GM18870 (cell line): ENCODE measurements around the gene SMC6.

ENCODE experiments used
- ATAC-seq: cut with Tn5 transposase; IDR thresholded peaks from one replicate; pipeline ENCODE4 v1.9.1; 2021; ENCODE audit warnings: moderate library complexity; ENCODE audit not compliant: unreplicated experiment

SMC6 gene

DNA sequence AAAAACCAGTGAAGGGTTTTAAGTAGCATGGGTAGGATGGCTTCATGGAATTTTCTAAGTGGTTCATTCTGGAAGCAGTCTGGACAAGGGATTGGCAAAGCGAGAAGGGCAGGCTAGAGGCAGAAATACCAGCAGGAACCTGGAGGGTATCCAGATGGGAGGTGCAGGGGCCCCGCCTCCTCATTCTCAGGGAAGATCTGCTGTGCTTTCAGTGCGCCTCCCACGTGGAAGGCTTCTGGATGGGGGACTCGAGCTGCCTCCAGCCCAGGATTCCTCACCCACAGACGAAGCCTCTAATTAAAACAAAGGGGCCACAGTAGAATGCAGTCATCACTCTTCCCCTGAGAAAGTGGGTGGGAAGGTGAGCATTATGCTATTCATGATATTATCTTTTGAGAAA is 133.3 kb downstream of the SMC6 start:
- ATAC-seq, result no peak

DNA sequence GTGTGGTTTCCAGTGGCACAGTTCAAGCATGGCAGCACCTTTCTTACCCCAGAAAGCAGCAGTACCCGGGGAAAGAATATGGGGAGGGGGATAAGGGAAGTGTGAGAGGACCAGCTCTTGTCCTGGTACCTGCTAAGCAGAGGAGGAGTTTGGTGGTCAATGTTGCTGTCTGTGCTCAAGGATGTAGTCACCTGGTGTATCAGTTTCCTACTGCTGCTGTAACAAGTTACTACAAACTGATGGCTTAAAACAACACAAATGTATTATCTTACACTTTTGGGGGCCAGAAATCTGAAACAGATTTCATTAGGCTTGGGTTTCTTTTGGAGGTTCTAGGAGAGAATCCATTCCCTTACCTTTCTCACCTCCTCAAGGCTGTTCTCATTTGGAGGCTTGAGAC is 135.7 kb downstream of the SMC6 start:
- ATAC-seq, result no peak

DNA sequence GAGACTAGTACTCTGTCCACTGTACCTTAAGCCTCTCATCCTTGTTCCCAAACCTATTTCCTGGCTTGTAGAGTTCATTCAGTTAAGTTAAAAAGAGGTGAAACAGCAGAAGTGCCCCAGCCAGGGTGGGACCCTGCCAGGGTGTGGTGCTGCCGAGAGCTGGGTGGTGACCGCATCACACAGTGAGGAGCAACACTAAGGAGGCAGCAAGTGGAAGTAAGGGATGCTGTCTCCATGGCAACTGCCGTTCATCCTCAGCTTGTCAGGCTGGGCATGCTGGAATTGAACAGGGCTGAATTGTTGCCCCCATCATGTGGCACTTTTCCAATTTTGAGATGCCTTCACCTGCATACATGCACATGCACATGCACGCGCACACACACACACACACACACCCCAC is 136.1 kb downstream of the SMC6 start:
- ATAC-seq, result no peak

DNA sequence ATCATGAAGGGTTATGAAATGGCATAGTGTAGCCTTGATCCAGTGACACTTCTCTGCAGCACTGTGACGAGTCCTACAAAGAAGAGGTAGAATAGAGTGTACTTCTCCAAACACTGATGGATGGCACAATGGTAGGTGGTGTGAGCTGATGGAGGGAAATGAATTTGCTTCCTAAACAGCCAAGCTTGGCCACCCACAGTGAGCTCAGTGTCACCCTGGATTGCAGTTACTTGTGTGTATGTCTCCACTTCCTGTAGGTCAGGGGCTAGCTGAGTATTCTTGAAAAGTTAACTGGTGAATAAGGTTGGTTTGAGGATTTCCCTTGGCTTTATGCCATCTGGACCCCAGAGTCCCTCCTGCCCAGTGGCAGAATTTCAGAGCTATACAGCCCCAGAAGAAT is 137.2 kb downstream of the SMC6 start:
- ATAC-seq, result no peak

DNA sequence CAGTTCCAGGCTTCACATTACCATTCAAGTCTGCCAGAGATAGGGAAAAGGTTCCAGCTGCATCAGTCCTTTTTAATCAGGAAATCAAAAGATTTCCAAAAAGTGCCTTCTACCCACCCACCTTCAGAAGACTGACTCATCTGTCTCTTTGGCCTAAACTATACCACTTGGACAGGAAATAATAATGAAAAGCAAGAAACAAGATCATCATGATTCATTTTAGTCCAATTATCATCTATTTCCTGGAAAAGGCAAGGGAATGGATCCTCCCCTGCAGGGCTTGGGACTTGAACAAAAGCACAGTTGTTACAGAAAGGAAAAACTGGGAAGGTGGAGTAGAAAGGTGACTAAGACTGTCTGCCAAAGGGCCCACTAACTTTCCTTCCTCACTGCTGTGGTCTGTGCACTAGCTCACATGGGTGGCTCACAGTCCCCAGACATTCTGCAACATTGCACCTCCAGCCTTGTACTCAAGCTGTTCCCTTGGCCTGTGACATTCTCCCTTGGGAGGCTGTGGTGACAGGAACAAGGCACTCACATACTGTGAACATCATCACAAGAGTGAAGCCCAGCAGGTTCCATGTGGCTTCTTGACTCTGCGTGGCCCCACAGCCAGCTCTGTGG is 137.8 kb downstream of the SMC6 start:
- ATAC-seq, result no peak

DNA sequence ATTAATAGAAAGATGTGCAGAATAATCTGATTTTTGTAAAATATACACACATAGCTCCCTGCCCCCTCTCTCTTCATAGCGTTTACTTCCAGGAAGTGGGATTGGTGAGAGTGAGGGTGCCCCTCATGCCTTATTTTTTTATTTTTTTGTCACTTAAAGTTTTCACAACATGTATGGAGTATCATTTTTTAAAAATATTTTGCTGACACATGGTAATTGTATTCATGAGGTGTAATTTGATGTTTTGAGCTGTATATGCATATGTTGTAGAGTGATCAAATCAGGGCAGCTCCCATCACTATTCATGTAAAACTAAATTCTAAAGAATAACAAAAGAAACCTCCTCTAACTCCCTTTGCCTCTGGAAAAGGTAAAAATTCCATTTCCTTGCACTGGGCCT is 138.5 kb downstream of the SMC6 start:
- ATAC-seq, result no peak

DNA sequence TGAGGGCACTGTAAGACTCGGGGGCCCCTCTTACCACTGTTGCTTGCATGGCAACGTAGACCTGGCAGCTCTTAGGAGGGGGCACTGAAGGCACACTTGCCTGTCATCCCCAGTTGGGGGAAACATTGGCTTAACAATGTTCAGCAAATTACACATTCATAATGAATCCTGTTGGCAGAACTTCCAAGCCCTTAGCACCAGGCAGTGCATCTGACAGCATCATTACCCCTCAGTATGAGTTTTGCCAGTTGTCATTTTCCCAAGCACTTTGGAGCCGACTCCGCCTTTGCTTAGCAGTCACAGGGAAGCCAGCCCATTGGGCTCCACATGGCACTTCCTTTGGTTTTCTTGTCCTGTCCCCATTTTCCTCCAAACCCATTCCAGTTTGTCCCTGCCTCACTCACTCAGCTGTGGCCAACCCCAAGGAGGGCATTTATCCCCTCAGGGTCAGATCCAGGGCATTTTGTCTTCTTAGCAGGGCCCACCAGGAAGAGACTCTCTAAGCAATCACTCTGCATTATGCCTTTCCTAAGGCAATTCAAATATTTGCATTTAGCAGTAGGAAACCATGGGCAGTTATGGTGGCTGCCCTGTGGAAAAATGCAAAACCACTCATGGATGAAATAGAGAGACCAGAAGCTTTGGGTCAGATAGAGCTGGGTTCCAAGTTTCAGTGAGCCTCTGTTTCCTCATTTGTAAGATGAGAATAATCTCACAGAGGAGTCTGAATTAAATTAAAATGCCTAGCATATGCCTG is 139.3 kb downstream of the SMC6 start:
- ATAC-seq, result no peak
